GM12874 (cell line): ENCODE results near the gene STK11.

Experiments
- CTCF ChIP-seq: IDR thresholded peaks from 2 replicates; pipeline ENCODE4 v1.5.1; 2011; ENCODE audit warnings: low read depth, mild to moderate bottlenecking, control low read depth, low read length, moderate library complexity; ENCODE audit not compliant: insufficient read depth

Gene STK11

GRCh38 chr19:1275260-1275975, 69.8 kb downstream of the STK11 start, which contains the start of gene FAM174C:
FAM174C (plus strand) TSS chr19:1275530; CDS start chr19:1275550, 20 bp downstream.
- TF ChIP-seq CTCF = no peak

GRCh38 chr19:1275976-1276627, 70.5 kb downstream of the STK11 start:
- no peak for TF ChIP-seq CTCF

- TF ChIP-seq CTCF = no peak
Measured at GRCh38 chr19:1276628-1277022, 71.0 kb downstream of the STK11 start.

- no peak for TF ChIP-seq CTCF
Measured at GRCh38 chr19:1277061-1277460, 71.5 kb downstream of the STK11 start.
